ENCODE results near the gene LCN1. TPM values are rescaled to one million over a fixed set of nuclear protein-coding genes. Genes with fewer than 3 reads are reported as not detected.

LCN1 gene
- total RNA-seq, 1 donor from 2014 or later: not detected

DNA sequence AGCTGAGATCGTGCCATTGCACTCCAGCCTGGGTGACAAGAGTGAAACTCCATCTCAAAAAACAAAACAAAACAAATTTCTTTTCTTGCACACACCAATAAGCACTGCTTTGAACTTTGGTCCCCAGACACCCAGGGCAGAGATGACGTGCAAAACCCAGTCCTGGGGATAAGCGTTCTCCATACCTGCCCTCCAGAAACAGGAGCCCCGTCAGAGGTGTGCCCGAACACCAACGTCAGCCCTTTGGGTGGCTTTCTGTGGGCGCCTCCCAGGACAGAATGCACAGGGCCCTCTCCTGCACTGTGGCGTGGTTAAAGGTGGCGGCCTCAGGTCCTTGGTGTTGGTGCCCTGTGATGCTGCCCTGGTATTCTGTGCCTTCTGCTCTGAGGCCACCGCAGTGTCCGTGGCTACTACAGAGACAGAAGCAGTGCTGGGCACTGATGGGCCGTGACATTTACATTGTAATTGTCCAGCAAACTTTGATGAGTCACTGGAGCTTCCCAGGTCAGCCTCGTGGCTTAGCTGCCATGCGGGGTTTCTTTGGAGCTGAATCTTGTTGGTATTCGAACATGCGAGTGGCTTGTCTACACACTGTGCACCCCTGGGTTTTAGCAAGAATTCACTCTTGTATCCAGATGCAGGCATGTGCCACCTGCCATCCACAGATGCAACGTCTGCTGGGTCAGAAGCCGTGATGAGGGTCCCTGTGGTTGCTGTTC, 31.9 kb upstream of the LCN1 start:
- peaks cover 9% of the 10 kb centered on the region for H3K36me3 Mint-ChIP-seq (ENCODE audit: insufficient read depth)
- H3K27ac Mint-ChIP-seq: no peak overlapping the region
- no peaks in the 10 kb centered on the region for H3K27me3 Mint-ChIP-seq
- no peak overlapping the region for H3K4me3 Mint-ChIP-seq (ENCODE audit: low read depth)
- DNase-seq (ENCODE audit: low spot score, unreplicated experiment): no peak
- H3K9me3 Mint-ChIP-seq (ENCODE audit: low read depth): no peaks in the 10 kb centered on the region
- H3K4me1 Mint-ChIP-seq (ENCODE audit: low read depth): peaks cover 8% of the 10 kb centered on the region
- TF ChIP-seq, protein P1, sequence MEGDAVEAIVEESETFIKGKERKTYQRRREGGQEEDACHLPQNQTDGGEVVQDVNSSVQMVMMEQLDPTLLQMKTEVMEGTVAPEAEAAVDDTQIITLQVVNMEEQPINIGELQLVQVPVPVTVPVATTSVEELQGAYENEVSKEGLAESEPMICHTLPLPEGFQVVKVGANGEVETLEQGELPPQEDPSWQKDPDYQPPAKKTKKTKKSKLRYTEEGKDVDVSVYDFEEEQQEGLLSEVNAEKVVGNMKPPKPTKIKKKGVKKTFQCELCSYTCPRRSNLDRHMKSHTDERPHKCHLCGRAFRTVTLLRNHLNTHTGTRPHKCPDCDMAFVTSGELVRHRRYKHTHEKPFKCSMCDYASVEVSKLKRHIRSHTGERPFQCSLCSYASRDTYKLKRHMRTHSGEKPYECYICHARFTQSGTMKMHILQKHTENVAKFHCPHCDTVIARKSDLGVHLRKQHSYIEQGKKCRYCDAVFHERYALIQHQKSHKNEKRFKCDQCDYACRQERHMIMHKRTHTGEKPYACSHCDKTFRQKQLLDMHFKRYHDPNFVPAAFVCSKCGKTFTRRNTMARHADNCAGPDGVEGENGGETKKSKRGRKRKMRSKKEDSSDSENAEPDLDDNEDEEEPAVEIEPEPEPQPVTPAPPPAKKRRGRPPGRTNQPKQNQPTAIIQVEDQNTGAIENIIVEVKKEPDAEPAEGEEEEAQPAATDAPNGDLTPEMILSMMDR (IDR thresholded peaks at IDR 0.05; ENCODE audit: unreplicated experiment): no peak

DNA sequence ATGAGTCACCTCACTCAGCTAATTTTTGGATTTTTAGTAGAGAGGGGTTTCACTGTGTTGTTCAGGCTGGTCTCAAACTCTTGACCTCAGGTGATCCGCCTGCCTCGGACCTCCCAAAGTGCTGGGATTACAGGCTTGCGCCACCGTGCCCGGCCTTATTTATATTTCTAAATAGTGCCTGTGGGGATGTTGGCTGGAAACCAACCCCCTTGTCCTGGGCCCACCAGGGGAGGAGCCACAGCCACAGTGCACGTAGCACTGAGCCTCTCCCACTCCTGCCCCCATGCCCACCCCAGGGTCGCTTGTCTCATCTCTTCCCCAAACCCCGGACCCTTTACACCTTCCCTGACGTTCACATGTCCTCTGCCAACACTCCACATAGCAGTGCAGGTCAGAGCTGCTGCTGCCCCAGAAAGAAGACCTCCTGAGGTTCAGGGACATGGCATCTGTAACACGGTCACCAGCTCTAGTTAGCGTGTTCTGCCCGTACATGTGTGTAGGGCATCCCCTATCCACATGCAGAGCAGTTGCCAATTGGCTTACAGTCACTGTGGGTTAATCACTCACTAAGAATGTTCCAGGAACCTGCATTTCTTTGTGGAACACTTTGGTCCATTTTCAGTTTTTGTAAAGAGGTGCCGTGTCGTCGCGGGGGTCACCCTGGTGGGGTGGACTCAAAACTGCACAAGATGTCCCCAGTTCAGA, 30.9 kb upstream of the LCN1 start:
- DNase-seq (ENCODE audit: low spot score, unreplicated experiment): no peak
- Mint-ChIP-seq H3K4me1 (ENCODE audit: low read depth) (peaks cover 8% of the 10 kb centered on the region), H3K27ac (no peak overlapping the region), H3K27me3 (no peaks in the 10 kb centered on the region), H3K9me3 (ENCODE audit: low read depth) (no peaks in the 10 kb centered on the region), H3K4me3 (ENCODE audit: low read depth) (no peak overlapping the region), H3K36me3 (ENCODE audit: insufficient read depth) (peaks cover 6% of the 10 kb centered on the region)
- TF ChIP-seq, protein P1 (IDR thresholded peaks at IDR 0.05; ENCODE audit: unreplicated experiment): no peak

DNA sequence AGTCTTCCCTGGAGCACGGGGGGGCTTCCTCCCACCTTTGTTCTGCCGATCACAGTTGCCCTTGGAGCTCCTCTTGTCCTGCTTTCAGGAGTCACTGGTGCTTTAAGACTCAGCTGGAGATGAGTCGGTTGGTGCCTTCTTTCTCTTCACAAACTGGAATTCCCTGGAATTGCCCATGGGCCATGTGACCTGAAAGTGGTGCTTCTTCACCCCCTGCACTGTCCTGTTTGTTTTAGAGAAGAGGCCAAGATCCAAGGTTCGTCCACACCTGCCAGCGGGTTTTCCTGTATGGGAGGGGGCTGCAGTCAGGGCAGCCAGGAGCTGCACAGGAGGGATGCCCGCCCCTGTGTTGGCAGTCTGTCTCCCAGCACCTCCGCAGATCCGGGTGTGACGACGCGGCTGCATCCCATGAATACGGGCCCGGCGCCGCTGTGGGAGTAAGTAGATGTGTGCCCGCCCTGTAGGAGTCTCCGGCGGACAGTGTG, 30.2 kb upstream of the LCN1 start:
- Mint-ChIP-seq H3K4me1 (ENCODE audit: low read depth) (peaks cover 8% of the 10 kb centered on the region), H3K27ac (no peak overlapping the region), H3K27me3 (no peaks in the 10 kb centered on the region), H3K36me3 (ENCODE audit: insufficient read depth) (peaks cover 5% of the 10 kb centered on the region), H3K9me3 (ENCODE audit: low read depth) (no peaks in the 10 kb centered on the region), H3K4me3 (ENCODE audit: low read depth) (no peak overlapping the region)
- TF ChIP-seq, protein P1 (IDR thresholded peaks at IDR 0.05; ENCODE audit: unreplicated experiment): no peak
- DNase-seq (ENCODE audit: low spot score, unreplicated experiment): no peak

DNA sequence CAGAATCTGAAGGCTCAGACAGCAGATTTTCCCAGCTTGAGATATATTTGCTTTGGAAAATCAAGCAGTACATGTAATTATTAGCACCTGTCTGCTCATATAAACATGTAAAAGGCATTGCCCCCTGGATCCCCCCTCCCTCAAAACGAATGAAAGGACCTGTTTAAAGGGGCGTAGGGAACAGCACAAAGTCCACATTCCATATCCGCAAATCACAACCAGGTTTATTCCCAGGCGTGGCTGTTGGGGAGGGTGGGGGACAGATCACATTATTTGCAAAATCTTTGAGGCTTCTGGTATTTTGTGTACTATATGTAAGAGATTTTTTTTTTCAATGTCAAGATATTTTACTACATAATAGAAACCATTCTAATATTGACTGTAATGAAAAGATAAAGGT, 29.5 kb upstream of the LCN1 start:
- H3K27ac Mint-ChIP-seq: no peak overlapping the region
- H3K4me1 Mint-ChIP-seq (ENCODE audit: low read depth): peaks cover 8% of the 10 kb centered on the region
- H3K9me3 Mint-ChIP-seq (ENCODE audit: low read depth): no peaks in the 10 kb centered on the region
- H3K36me3 Mint-ChIP-seq (ENCODE audit: insufficient read depth): peaks cover 5% of the 10 kb centered on the region
- H3K4me3 Mint-ChIP-seq (ENCODE audit: low read depth): no peak overlapping the region
- TF ChIP-seq, protein P1 (IDR thresholded peaks at IDR 0.05; ENCODE audit: unreplicated experiment): no peak
- no peak for DNase-seq (ENCODE audit: low spot score, unreplicated experiment)
- no peaks in the 10 kb centered on the region for H3K27me3 Mint-ChIP-seq

DNA sequence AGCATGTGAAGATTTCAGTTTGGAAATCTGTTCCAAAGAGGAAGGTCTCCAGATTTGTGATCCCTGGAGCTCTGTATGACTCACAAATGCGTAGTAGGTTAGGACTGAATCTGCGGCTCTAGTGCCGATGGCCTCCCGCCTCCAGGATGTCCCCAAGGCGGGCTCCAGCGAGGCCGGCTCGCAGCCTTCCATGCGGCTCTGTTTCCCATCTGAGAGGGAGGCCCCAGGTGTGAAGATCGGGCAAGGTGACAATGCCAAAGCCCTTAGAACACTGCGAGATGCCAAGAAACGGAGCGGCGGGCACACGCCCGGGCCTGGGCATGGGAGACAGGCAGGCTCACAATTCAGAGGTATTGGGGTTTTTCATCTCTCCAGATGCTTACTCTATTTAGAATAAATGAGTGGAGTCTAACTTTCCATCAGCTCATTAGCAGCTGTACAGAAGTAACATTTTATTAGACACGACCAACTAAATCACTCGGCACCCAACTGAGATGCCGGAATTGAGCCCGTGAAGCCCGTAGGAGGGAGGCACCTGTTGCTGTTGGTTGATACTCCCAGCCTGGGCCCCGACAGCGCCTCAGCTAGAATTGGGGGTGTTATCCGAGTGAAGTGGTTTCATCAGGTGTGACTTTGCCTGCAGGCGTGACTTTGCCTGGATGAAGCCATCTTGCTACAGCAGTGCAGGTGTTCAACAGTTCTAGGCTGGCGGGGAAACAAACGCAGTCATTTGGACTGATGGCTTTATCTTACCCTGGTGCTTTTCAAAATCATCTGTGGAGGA, 28.2 kb upstream of the LCN1 start:
- no peaks in the 10 kb centered on the region for H3K9me3 Mint-ChIP-seq (ENCODE audit: low read depth)
- H3K27ac Mint-ChIP-seq: no peak overlapping the region
- H3K4me1 Mint-ChIP-seq (ENCODE audit: low read depth): peaks cover 8% of the 10 kb centered on the region
- no peaks in the 10 kb centered on the region for H3K27me3 Mint-ChIP-seq
- H3K36me3 Mint-ChIP-seq (ENCODE audit: insufficient read depth): peaks cover 5% of the 10 kb centered on the region
- H3K4me3 Mint-ChIP-seq (ENCODE audit: low read depth): no peak overlapping the region
- DNase-seq (ENCODE audit: low spot score, unreplicated experiment): no peak
- TF ChIP-seq, protein P1 (IDR thresholded peaks at IDR 0.05; ENCODE audit: unreplicated experiment): no peak
